ENCODE measurements around the gene PLCB3. TPM values are rescaled to one million over a fixed set of nuclear protein-coding genes. Genes with fewer than 3 reads are reported as not detected.

Gene PLCB3
- polyA plus RNA-seq, 1 donor from 2014 or later: 2.1 TPM

- TF ChIP-seq CTCF (IDR thresholded peaks at IDR 0.05; ENCODE audit: poor library complexity, severe bottlenecking): no peak
Observed at GRCh38 chr11:64284048-64284961, 33.0 kb downstream of the PLCB3 start, which contains the start of gene BAD (continued).

DNA sequence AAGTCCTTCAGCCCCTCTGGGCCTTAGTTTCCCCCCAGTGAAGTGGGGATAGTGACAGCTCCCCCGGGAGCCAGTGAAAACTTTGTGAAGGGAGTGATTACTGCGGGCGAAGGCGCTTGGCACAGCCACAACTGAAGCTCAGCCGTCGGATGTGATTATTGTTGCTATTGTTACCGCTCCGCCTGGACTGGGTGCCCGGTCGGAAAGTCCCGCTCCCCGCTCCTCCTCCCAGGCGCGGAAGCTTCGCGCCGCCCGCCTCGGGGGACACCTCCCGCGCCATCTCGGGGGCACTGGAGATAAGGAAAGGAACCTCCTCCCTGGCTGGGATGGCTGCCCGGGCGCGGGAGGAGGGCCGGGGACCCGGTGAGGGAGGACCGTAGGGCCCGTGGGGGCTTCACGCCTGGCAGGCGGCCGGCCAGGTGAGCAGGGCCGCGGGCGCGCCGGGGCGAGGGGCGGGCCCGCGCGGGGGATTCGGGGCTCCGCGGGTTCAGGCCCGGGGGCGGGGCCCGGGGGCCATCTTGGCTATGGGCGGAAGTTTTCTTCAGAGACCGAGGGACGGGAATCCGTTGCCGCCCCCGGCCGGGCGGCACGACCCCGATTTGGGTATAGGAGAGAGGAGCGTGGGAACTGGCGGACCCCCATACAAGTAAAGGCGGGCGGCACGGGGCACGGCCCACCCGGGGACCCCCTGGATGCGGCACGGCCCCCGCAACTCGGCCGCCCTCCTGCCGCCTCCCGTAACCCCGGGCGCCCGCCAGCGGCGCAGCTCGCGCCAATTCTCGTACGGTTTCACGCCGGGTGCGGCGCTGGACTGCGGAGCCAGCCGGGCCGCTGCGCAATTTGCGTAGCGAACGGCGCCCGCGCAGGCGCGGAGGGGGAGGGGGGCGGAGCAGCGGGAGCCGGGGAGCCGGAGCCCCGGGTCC lies 33.9 kb downstream of the PLCB3 start, which contains the start of gene GPR137:
Gene GPR137 (plus strand): TSS at position 887 of the 923 bp plus-strand sequence. CDS start 677 bp downstream, outside the sequence.
- Histone ChIP-seq H3K9me3 (ENCODE audit: low read length) (no peaks in the 10 kb centered on the region), H3K9me2 (ENCODE audit: insufficient read depth, low read length) (no peaks in the 10 kb centered on the region), H3K27ac (ENCODE audit: low read length) (peak within 1 kb of the TSS; percentile 92), H3K36me3 (ENCODE audit: insufficient read depth, low read length) (no peaks in the 10 kb centered on the region), H3K27me3 (ENCODE audit: insufficient read depth, low read depth, low read length) (peaks cover 10% of the 10 kb centered on the region), H4K20me1 (ENCODE audit: insufficient read depth) (no peaks in the 10 kb centered on the region), H2AFZ (ENCODE audit: low read depth, low read length) (peak within 1 kb of the TSS; percentile 65), H3K4me3 (ENCODE audit: low read length) (peak within 1 kb of the TSS; percentile 90), H3F3A (ENCODE audit: insufficient read depth, low read length, poor library complexity, severe bottlenecking) (no peaks in the 10 kb centered on the region), H3K4me2 (ENCODE audit: low read length) (peak within 1 kb of the TSS; percentile 81), H3K9ac (ENCODE audit: low read length) (peak within 1 kb of the TSS; percentile 93), H3K79me2 (replicated peaks; ENCODE audit: insufficient read depth, low read length) (peaks cover 11% of the 10 kb centered on the region)
- TF ChIP-seq CTCF (IDR thresholded peaks at IDR 0.05; ENCODE audit: poor library complexity, severe bottlenecking) (no peak), RAD21 (conservative IDR thresholded peaks at IDR 0.05) (no peak), EP300 (conservative IDR thresholded peaks at IDR 0.05; ENCODE audit: poor library complexity, severe bottlenecking) (no peak), MXI1 (conservative IDR thresholded peaks at IDR 0.05; ENCODE audit: poor library complexity, severe bottlenecking) (peak; percentile 25), TAF1 (IDR thresholded peaks at IDR 0.05; ENCODE audit: low read depth) (no peak), REST (IDR thresholded peaks at IDR 0.05; ENCODE audit: borderline replicate concordance) (no peak), EZH2 (IDR thresholded peaks at IDR 0.05; ENCODE audit: borderline replicate concordance, insufficient read depth, low read length, poor library complexity, severe bottlenecking) (no peak), SMC3 (conservative IDR thresholded peaks at IDR 0.05; ENCODE audit: poor library complexity) (peak; percentile 27), POLR2AphosphoS5 (IDR thresholded peaks at IDR 0.05) (peak; percentile 48)
